Prostate gland (tissue), 2 donors: ENCODE results near the gene FAM53C.

ENCODE experiments used
- CTCF ChIP-seq, 4 experiments: fragments of 200-600 bp in 2 of 4; fragments of 450-650 bp in 2 of 4; sonication (generic) in 2 of 4; IDR thresholded peaks; 1 replicate in 3 of 4; 2 replicates in 1 of 4; pipeline ENCODE4 v1.5.1; 2016 to 2019; ENCODE audit warnings: antibody characterized with exemption in 4 of 4, mild to moderate bottlenecking in 2 of 4, moderate library complexity in 2 of 4
- POLR2A ChIP-seq: fragments of 450-650 bp; IDR thresholded peaks from one replicate; pipeline ENCODE4 v1.6.1; 2016; ENCODE audit warnings: antibody characterized with exemption, mild to moderate bottlenecking
- POLR2AphosphoS5 ChIP-seq: sonication (generic); formaldehyde crosslinking; IDR thresholded peaks from one replicate; pipeline ENCODE4 v1.6.1; 2017; ENCODE audit warnings: antibody characterized with exemption

DNA sequence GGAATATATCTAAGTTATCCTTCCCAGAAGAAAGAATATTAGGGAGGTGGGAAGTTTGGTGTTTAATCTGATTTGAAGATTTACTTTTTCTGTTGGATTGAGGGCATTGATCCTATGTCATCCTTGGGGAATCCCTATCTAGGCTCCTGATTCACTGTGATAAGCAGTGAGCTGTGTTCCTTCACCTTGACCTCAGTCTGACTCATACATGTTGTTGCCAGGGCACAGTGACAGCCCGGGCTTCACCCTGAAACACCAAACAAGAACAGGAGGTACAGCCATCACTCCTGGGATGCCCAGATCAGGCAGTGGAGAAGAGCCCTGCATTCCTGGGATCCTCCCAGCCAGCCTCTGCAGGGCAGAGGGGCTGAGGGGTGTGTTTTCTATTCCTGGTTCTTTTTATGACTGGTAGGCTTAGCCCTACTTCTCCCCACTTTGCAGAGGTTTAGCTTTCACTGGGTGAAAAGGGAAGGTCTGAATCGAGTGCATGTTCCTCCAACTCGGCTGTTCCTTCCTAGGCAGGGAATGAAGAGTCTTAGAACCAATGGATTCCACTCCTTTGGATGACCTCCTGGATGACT, 3.1 kb upstream of the FAM53C start:
- TF ChIP-seq CTCF (IDR thresholded peaks at IDR 0.05) (no peak), POLR2A (no peak), POLR2AphosphoS5 (no peak)
